ENCODE measurements around the gene TTC34. TPM values are rescaled to one million over a fixed set of nuclear protein-coding genes. Genes with fewer than 3 reads are reported as not detected.

Gene TTC34
- total and polyA plus RNA-seq, 9 of the 15 experiments (the other 6 are each of a cell fraction or from before 2014, with no cell fraction given) = 0.03 to 0.38 (median 0.05) TPM; not detected in 2

- TF ChIP-seq, protein P1, sequence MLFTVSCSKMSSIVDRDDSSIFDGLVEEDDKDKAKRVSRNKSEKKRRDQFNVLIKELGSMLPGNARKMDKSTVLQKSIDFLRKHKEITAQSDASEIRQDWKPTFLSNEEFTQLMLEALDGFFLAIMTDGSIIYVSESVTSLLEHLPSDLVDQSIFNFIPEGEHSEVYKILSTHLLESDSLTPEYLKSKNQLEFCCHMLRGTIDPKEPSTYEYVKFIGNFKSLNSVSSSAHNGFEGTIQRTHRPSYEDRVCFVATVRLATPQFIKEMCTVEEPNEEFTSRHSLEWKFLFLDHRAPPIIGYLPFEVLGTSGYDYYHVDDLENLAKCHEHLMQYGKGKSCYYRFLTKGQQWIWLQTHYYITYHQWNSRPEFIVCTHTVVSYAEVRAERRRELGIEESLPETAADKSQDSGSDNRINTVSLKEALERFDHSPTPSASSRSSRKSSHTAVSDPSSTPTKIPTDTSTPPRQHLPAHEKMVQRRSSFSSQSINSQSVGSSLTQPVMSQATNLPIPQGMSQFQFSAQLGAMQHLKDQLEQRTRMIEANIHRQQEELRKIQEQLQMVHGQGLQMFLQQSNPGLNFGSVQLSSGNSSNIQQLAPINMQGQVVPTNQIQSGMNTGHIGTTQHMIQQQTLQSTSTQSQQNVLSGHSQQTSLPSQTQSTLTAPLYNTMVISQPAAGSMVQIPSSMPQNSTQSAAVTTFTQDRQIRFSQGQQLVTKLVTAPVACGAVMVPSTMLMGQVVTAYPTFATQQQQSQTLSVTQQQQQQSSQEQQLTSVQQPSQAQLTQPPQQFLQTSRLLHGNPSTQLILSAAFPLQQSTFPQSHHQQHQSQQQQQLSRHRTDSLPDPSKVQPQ (CRISPR knock-in tag; IDR thresholded peaks at IDR 0.05; ENCODE audit: borderline replicate concordance) = 0 out of 2 replicates have a peak, but pooled peaks have one; percentile 42
- peak; percentile 10 to 78 for TF ChIP-seq E2F6 (IDR thresholded peaks at IDR 0.05; ENCODE audit: borderline replicate concordance in 1 of 2, extremely low read depth in 1 of 2, insufficient read depth in 1 of 2, insufficient read length in 1 of 2, low read depth in 1 of 2, low read length in 1 of 2, poor library complexity in 1 of 2, severe bottlenecking in 1 of 2)
- TF ChIP-seq, protein P2, sequence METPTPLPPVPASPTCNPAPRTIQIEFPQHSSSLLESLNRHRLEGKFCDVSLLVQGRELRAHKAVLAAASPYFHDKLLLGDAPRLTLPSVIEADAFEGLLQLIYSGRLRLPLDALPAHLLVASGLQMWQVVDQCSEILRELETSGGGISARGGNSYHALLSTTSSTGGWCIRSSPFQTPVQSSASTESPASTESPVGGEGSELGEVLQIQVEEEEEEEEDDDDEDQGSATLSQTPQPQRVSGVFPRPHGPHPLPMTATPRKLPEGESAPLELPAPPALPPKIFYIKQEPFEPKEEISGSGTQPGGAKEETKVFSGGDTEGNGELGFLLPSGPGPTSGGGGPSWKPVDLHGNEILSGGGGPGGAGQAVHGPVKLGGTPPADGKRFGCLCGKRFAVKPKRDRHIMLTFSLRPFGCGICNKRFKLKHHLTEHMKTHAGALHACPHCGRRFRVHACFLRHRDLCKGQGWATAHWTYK (CRISPR knock-in tag; IDR thresholded peaks at IDR 0.05) = peak; percentile 47; the same call in 1 of the 2 replicates
- no peak for TF ChIP-seq TEAD4 (IDR thresholded peaks at IDR 0.05; ENCODE audit: low read length)
- peak; percentile 62; the same call in 1 of the 2 replicates for TF ChIP-seq TEAD4 (CRISPR knock-in tag; IDR thresholded peaks at IDR 0.05; ENCODE audit: borderline replicate concordance)
- TF ChIP-seq SAP30 (IDR thresholded peaks at IDR 0.05; ENCODE audit: borderline replicate concordance, insufficient read depth, low read depth, low read length, poor library complexity, severe bottlenecking) = peak; percentile 79
- TF ChIP-seq HCFC1 (IDR thresholded peaks at IDR 0.05; ENCODE audit: low read depth, low read length) = peak; percentile 61; the same call in 1 of the 2 replicates
- TF ChIP-seq ELF2 (CRISPR knock-in tag; IDR thresholded peaks at IDR 0.05) = 0 out of 2 replicates have a peak, but pooled peaks have one; percentile 39
- peak; percentile 83 for TF ChIP-seq POLR2G (IDR thresholded peaks at IDR 0.05; ENCODE audit: low read depth, low read length)
Measured at GRCh38 chr1:2642560-2643413, 158.7 kb downstream of the TTC34 start (continued).
